Esophagus (tissue), 2 donors: ENCODE measurements around the gene CCDC174. TPM values are rescaled to one million over a fixed set of nuclear protein-coding genes. Genes with fewer than 3 reads are reported as not detected.

ENCODE experiments used
- H3K27ac ChIP-seq, 2 donors: one replicate each; pipeline ENCODE4 v1.5.1; 2013; ENCODE audit warnings: low read depth in 2 of 2, mild to moderate bottlenecking in 2 of 2, inconsistent platforms in 1 of 2, low read length in 1 of 2, moderate library complexity in 1 of 2
- H3K27me3 ChIP-seq, 2 donors: one replicate each; pipeline ENCODE4 v1.6.1; 2013; ENCODE audit warnings: low read length in 2 of 2, control low read depth in 1 of 2, mild to moderate bottlenecking in 1 of 2; ENCODE audit not compliant: insufficient read depth in 2 of 2, control insufficient read depth in 1 of 2
- H3K36me3 ChIP-seq, 2 donors: one replicate each; pipeline ENCODE4 v1.6.1; 2013; ENCODE audit warnings: low read length in 1 of 2; ENCODE audit not compliant: control insufficient read depth in 2 of 2, insufficient read depth in 2 of 2
- H3K4me1 ChIP-seq, 2 donors: one replicate each; pipeline ENCODE4 v1.6.1; 2013; ENCODE audit warnings: low read length in 1 of 2; ENCODE audit not compliant: control insufficient read depth in 2 of 2, insufficient read depth in 2 of 2
- H3K4me3 ChIP-seq, 2 donors: one replicate each; pipeline ENCODE4 v1.5.1; 2013; ENCODE audit warnings: low read length in 2 of 2, mild to moderate bottlenecking in 2 of 2, low read depth in 1 of 2, moderate library complexity in 1 of 2
- H3K9me3 ChIP-seq, 2 donors: one replicate each; pipeline ENCODE4 v1.6.1; 2013; ENCODE audit warnings: mild to moderate bottlenecking in 2 of 2, low read depth in 1 of 2, low read length in 1 of 2, moderate library complexity in 1 of 2; ENCODE audit not compliant: control insufficient read depth in 2 of 2, insufficient read depth in 1 of 2
- WGBS, 2 donors: extraction: QIAGEN DNeasy Blood & Tissue Kit; methylation state at CpG; one replicate each; pipeline ENCODE4 v1.1.7; 2013; 5-methylcytosine and 5-hydroxymethylcytosine counted together
- polyA plus RNA-seq, 2 donors: library from polyadenylated mRNA; stranded (reverse); fragments of 200-250 nt; gene quantifications; one replicate each; pipeline ENCODE4 v1.2.3, GENCODE V29; 2013
- donor health status: healthy with polysubstance abuse.
- donor health status: Bipolar disorder and iron deficiency.

Gene CCDC174
- polyA plus RNA-seq, 2 donors: 10.4 to 11.1 TPM

DNA sequence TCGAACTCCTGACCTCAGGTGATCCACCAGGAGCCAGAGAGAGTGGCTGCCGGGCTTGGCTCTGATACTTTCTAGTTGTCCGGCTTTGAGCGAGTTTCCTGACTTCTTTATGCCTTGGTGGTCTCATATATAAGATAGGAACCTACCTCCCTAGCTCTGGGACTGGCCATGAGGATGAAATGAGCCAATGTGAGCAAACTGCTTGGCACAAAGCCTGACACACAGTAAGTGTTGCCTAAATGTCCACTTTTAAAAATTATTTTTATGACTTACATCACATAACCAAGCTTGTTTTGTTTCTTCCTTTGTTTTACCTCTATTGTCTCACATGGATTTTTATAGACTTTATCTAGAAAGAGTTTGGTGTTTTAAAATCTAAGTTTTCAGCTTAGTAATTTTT lies 42.1 kb upstream of the CCDC174 start:
- WGBS, 2 donors: 84 to 86% methylated on average over 4 of the region's 4 CpGs
- no peaks in the 10 kb centered on the region for H3K36me3 ChIP-seq

DNA sequence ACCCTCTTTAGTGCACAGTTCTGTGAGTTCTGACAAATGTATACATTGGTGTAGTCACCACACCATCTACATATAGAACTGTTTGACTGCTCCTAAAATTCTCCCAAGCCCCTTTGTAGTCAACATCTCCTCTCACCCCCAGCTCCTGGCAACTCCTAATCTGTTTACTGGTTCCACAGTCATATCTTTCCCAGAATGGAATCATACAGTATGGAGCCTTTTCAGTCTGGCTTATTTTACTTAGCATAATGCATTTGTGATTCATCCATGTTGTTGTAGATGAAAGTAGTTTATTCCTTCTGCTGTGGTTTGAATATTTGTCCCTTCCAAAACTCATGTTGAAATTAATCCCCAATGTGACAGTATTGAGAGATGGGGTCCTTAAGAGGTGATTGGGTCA lies 41.6 kb upstream of the CCDC174 start:
- Histone ChIP-seq H3K36me3 (no peaks in the 10 kb centered on the region), H3K4me1 (no peaks in the 10 kb centered on the region), H3K27ac (no peak overlapping the region), H3K27me3 (no peaks in the 10 kb centered on the region), H3K9me3 (no peaks in the 10 kb centered on the region), H3K4me3 (no peak overlapping the region)

More for the DNA sequence above, 42.1 kb upstream of the CCDC174 start:
- H3K4me3 ChIP-seq: no peak overlapping the region
- no peak overlapping the region for H3K27ac ChIP-seq
- H3K9me3 ChIP-seq: no peaks in the 10 kb centered on the region
- no peaks in the 10 kb centered on the region for H3K4me1 ChIP-seq
- no peaks in the 10 kb centered on the region for H3K27me3 ChIP-seq

DNA sequence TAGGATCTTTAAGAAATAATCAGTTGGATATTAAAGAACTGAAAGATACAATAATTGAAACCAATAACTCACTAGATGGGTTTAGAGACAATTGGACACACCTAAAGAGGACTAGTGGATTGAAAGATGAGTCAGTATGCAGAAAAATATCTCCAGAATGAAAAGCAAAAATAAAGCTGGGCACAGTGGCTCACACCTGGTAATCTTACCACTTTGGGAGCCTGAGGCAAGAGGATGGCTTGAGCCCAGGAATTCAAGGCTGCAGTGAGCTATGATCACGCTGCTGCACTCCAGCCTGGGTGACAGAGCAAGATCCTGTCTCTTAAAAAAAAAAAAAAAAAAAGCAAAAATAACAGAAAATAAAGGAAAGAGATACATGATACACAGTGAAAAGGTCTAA lies 37.4 kb upstream of the CCDC174 start:
- no peaks in the 10 kb centered on the region for H3K4me1 ChIP-seq
- H3K27ac ChIP-seq: no peak overlapping the region
- H3K27me3 ChIP-seq: no peaks in the 10 kb centered on the region
- no peaks in the 10 kb centered on the region for H3K36me3 ChIP-seq
- 40 to 46% methylated on average over 1 of the region's 1 CpG for WGBS, 2 donors
- no peaks in the 10 kb centered on the region for H3K9me3 ChIP-seq
- H3K4me3 ChIP-seq: no peak overlapping the region

DNA sequence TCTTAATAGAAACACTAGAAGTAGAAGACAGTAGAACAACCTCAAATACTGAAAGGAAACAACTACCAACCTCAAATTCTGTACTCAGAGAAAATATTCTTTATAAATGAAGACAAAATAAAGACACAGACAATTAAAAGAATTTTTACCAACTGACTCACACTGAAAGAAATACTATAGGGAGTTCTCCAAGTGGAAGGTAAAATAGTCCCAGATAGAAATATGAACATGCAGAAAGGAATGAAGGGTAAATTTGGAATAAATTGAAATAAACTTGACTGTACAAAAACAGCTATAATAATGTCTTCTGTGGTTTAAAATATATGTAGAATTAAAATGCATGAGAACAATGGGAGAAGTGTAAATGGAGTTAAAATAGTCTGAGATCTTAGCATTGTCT lies 36.7 kb upstream of the CCDC174 start:
- Histone ChIP-seq H3K27me3 (no peaks in the 10 kb centered on the region), H3K9me3 (no peaks in the 10 kb centered on the region), H3K27ac (no peak overlapping the region), H3K4me1 (no peaks in the 10 kb centered on the region), H3K36me3 (no peaks in the 10 kb centered on the region), H3K4me3 (no peak overlapping the region)

DNA sequence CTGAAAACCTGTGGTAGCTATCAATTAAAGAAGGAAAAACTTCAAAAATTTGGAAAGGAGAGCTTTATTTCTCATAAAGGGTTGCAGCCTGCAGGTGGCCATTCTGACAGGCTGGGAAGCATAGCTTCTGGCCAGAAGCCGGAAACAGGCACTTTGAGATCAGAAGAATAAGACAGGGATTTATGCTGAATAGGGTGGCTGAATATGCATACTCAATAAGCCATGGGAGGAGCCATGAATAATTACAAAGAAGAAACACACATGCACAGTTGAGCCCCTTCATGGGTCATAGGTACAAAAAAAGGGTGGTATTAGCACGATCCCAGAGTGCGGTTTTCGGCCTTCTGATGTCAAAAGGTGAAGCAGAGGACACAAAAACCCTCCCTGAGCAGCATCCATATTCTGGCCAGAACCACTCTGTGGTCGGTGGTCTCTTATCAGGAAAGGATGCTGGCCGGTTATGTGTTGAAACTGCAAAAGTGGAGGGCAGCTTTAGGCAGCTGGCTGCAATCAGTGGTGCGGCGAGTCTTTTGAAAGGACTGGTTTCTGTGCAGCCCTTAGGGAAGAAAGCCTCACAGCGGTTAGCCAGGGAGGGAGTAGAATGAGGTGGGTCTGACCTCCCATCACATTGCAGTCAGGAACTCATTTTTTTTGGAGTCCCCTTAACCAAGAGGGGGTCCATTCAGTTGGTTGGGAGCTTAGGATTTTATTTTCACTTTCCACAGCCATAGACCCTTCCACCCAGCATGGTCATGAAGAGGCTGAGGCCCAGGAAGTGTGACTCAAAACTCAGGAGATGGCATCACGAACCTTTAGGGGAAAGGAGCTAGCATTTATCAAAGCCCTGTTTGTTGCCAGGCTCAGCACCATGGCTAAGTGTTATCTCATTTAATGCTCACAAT lies 34.7 kb upstream of the CCDC174 start:
- H3K9me3 ChIP-seq: no peaks in the 10 kb centered on the region
- no peaks in the 10 kb centered on the region for H3K36me3 ChIP-seq
- H3K27me3 ChIP-seq: no peaks in the 10 kb centered on the region
- H3K27ac ChIP-seq: no peak overlapping the region
- H3K4me3 ChIP-seq: no peak overlapping the region
- no peaks in the 10 kb centered on the region for H3K4me1 ChIP-seq
- WGBS, 2 donors: 80 to 84% methylated on average over 10 of the region's 10 CpGs

DNA sequence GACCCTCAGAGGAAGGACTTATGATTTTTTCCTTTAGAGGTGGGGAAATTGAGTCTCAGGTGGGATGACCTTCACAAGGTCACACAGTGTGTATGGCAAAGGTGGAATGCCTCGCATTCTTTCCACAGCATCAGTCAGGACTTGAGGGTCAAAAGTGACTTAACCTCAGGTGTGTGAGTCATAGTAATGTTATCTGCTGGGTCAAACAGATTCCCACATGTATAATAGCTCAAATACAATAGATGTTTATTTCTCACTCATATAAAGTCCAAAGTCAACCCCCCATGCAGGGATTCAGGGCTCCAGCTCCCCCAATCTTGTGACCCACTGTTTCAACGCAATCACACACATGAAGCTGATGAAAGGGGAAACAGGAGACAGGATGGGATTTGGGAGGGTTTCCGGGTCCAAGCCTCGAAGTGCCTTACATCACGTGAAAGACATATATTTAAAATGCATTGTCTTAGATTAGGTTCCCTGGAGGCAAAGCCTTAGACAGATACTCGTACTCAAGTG lies 34.0 kb upstream of the CCDC174 start:
- no peak overlapping the region for H3K27ac ChIP-seq
- H3K4me3 ChIP-seq: no peak overlapping the region
- 73 to 84% methylated on average over 6 of the region's 6 CpGs for WGBS, 2 donors
- H3K27me3 ChIP-seq: no peaks in the 10 kb centered on the region
- no peaks in the 10 kb centered on the region for H3K9me3 ChIP-seq
- H3K4me1 ChIP-seq: no peaks in the 10 kb centered on the region
- H3K36me3 ChIP-seq: no peaks in the 10 kb centered on the region

DNA sequence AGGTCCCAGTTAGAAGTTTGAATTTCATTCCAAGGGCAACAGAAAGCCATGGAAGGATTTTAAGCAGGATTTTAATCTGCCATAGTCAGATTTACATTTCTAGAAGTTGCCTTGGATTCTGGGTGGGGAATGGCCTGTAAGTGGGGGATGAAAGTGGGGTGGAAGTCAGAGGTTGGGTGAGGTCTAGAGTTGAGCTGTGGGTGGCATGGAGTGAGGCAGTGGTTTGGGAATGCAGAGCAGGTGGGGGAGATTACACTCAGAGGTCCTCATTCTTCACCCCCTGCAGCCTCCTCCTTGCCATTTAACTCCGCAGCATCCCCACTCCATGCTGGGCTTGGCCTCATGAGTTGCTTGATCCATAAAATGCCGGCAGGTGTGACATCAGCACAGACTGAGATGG lies 32.0 kb upstream of the CCDC174 start:
- Histone ChIP-seq H3K27me3 (no peaks in the 10 kb centered on the region), H3K9me3 (no peaks in the 10 kb centered on the region), H3K4me3 (no peak overlapping the region), H3K4me1 (no peaks in the 10 kb centered on the region), H3K36me3 (no peaks in the 10 kb centered on the region), H3K27ac (no peak overlapping the region)
- 45 to 60% methylated on average over 2 of the region's 2 CpGs for WGBS, 2 donors

DNA sequence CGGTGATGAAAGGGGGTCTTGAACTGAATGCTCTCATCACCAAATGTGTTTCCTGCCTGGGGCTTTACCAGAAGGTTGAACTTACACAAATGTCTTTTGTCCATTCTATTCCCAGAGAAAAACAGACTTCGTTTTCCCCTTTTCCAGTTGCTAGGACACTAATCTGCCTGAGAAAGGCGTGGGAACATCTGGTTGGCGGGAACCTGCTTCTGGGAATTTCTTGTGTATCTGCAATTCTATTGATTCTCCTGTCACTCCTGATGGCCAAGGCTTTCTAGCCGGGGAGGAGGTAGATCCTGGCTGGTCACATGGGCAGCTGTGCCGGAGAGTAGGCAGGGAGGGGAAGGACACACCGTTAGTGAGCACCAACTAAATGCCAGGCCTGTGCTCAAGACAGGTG lies 31.1 kb upstream of the CCDC174 start:
- WGBS, 2 donors: 53 to 55% methylated on average over 7 of the region's 7 CpGs
- Histone ChIP-seq H3K4me1 (no peaks in the 10 kb centered on the region), H3K27me3 (no peaks in the 10 kb centered on the region), H3K36me3 (no peaks in the 10 kb centered on the region), H3K4me3 (no peak overlapping the region), H3K27ac (no peak overlapping the region), H3K9me3 (no peaks in the 10 kb centered on the region)

DNA sequence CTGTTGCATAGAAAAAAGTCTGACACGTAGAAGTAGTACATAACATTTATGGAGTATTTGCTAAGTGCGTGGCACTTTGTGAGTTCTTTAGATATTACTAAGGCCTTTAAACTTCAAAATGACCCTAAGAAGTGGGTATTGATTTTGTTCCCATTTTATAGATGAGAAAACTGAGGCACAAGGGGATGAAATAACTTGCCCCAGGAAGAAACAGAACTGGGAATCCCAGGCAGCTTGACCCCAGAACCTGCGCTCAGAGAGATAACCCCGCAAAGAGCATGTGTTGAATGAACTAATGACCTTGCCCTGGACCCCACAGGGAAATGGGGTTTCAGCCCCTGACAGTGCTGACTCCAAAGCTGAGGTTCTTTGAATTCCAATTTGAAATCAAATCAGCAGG lies 30.5 kb upstream of the CCDC174 start:
- Histone ChIP-seq H3K27ac (no peak overlapping the region), H3K36me3 (no peaks in the 10 kb centered on the region), H3K4me3 (no peak overlapping the region), H3K27me3 (no peaks in the 10 kb centered on the region), H3K9me3 (no peaks in the 10 kb centered on the region), H3K4me1 (no peaks in the 10 kb centered on the region)
- 94 to 95% methylated on average over 4 of the region's 4 CpGs for WGBS, 2 donors

DNA sequence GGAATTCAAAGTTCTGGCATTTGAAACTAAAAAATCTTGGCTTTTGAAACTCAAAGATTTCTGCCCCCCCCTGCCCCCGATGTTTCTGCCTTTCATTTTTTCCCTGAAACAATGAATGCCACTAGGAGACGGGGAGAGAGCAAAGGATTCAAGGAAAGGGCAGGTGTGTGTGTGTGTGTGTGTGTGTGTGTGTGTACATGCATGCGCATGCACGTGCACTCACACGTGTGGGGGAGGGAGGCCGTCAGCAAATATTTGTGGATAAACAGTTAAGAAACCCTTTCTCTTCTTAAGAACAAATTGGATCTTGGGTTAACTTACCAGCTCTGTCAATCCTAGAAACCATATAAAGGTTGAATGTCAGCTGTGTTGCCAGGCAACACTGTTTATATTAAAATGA lies 29.2 kb upstream of the CCDC174 start:
- Histone ChIP-seq H3K27me3 (no peaks in the 10 kb centered on the region), H3K36me3 (no peaks in the 10 kb centered on the region), H3K9me3 (no peaks in the 10 kb centered on the region), H3K4me3 (no peak overlapping the region), H3K4me1 (no peaks in the 10 kb centered on the region), H3K27ac (no peak overlapping the region)
- 58 to 60% methylated on average over 6 of the region's 6 CpGs for WGBS, 2 donors
